HepG2 (cell line): ENCODE measurements around the gene WDR59. TPM values are rescaled to one million over a fixed set of nuclear protein-coding genes. Genes with fewer than 3 reads are reported as not detected.
A peak's percentile ranks its signal among the peaks of the same experiment; 100 is the strongest.

Source experiments
- ATAC-seq: fragments of 200-7000 bp; cut with Tn5 transposase; 3 replicates; pipeline ENCODE4 v1.9.1; 2020; ENCODE audit warnings: mild to moderate bottlenecking, moderate library complexity
- BruUV-seq: library from RNA; stranded (reverse); fragments of 400-500 nt; replicated peaks from 2 replicates; lab custom pipeline; 2021; lab: Mats Ljungman, UMichigan
- CTCF ChIA-PET: fragments of 300-600 bp; formaldehyde crosslinking; extraction: SDS; loops from one replicate; lab custom pipeline; 2021; ENCODE audit warnings: low total read pairs, inconsistent platforms, low intra/inter-chr PET ratio; lab: Yijun Ruan, JAX
- POLR2A ChIA-PET: fragments of 350-600 bp; sonication (Branson Sonifier 250); formaldehyde crosslinking; loops from one replicate; lab custom pipeline; 2020; ENCODE audit warnings: antibody characterized with exemption, inconsistent platforms; lab: Yijun Ruan, JAX
- DNase-seq: peaks from one replicate; pipeline ENCODE4 v3.0.0-alpha.2; 2015; ENCODE audit warnings: low spot score
- FAIRE-seq: peaks from 3 replicates; lab custom pipeline; 2011; peaks lifted over from hg19 to GRCh38; lab: Jason Lieb, UNC
- H2AFZ ChIP-seq: one replicate; pipeline ENCODE4 v1.6.1; 2011; ENCODE audit warnings: low read length, inconsistent platforms
- H3K27ac ChIP-seq: fragments of 300-600 bp; 3 replicates; pipeline ENCODE4 v1.8.0; 2011; ENCODE audit warnings: mixed run types, mild to moderate bottlenecking, mixed read lengths, low read length, inconsistent platforms; ENCODE audit not compliant: insufficient read depth; ENCODE audit errors: extremely low read length
- H3K27me3 ChIP-seq, 2 experiments: fragments of 200-600 bp in 1 of 2; 2 replicates in 1 of 2; 3 replicates in 1 of 2; pipeline versions ENCODE4 v1.6.0 to v1.8.0; 2011; ENCODE audit warnings: low read length in 2 of 2, mild to moderate bottlenecking in 2 of 2, moderate library complexity in 2 of 2, inconsistent platforms in 1 of 2; ENCODE audit not compliant: insufficient read depth in 2 of 2, control insufficient read depth in 1 of 2
- H3K36me3 ChIP-seq, 2 experiments: fragments of 200-600 bp in 1 of 2; replicated peaks in 1 of 2; 2 replicates in 1 of 2; 3 replicates in 1 of 2; pipeline versions ENCODE4 v1.5.1 to v1.8.0; 2011; ENCODE audit warnings: low read length in 2 of 2, inconsistent platforms in 1 of 2; ENCODE audit not compliant: insufficient read depth in 2 of 2, control insufficient read depth in 1 of 2
- H3K4me1 ChIP-seq: 2 replicates; pipeline ENCODE4 v1.5.1; 2012; ENCODE audit warnings: low read length, inconsistent platforms; ENCODE audit not compliant: insufficient read depth
- H3K4me2 ChIP-seq: 2 replicates; pipeline ENCODE4 v1.6.0; 2011; ENCODE audit warnings: low read depth, low read length, inconsistent platforms
- H3K4me3 ChIP-seq, 3 experiments: fragments of 200-600 bp in 1 of 3; sonication (generic), shearing (Covaris generic) in 1 of 3; replicated peaks in 1 of 3; 2 replicates each; pipeline ENCODE4 v1.5.1; 2011 to 2016; ENCODE audit warnings: low read length in 3 of 3, inconsistent platforms in 2 of 3, low read depth in 2 of 3, mild to moderate bottlenecking in 2 of 3, control low read depth in 1 of 3, mixed read lengths in 1 of 3; ENCODE audit not compliant: insufficient read depth in 1 of 3
- H3K79me2 ChIP-seq: one replicate; pipeline ENCODE4 v1.6.1; 2011; ENCODE audit warnings: low read length, inconsistent platforms; ENCODE audit not compliant: insufficient read depth
- H3K9ac ChIP-seq: 2 replicates; pipeline ENCODE4 v1.6.0; 2011; ENCODE audit warnings: mild to moderate bottlenecking, low read depth, low read length, inconsistent platforms; ENCODE audit not compliant: insufficient read depth
- H3K9me3 ChIP-seq: 2 replicates; pipeline ENCODE4 v1.5.1; 2012; ENCODE audit warnings: mild to moderate bottlenecking, low read length
- H4K20me1 ChIP-seq: 2 replicates; pipeline ENCODE4 v1.6.0; 2011; ENCODE audit warnings: inconsistent platforms, mild to moderate bottlenecking, low read length, moderate library complexity; ENCODE audit not compliant: insufficient read depth
- DPF2 ChIP-seq: sonication (generic); formaldehyde crosslinking; IDR thresholded peaks from 2 replicates; pipeline ENCODE4 v1.4.0; 2020; ENCODE audit warnings: mild to moderate bottlenecking, low read depth, missing genetic modification reagents, borderline replicate concordance
- FOXO4 ChIP-seq: sonication (generic); formaldehyde crosslinking; conservative IDR thresholded peaks from 2 replicates; pipeline ENCODE4 v1.8.1; 2023; ENCODE audit warnings: missing genetic modification reagents
- HOXD1 ChIP-seq: sonication (generic); formaldehyde crosslinking; IDR thresholded peaks from 2 replicates; pipeline ENCODE4 v1.5.0; 2020; ENCODE audit warnings: missing genetic modification reagents
- REXO4 ChIP-seq: sonication (generic); formaldehyde crosslinking; IDR thresholded peaks from 2 replicates; pipeline ENCODE4 v1.8.0; 2022; ENCODE audit warnings: missing genetic modification reagents, mild to moderate bottlenecking, borderline replicate concordance
- SRSF1 ChIP-seq: fragments of 200-400 bp; formaldehyde crosslinking; optimal IDR thresholded peaks from 2 replicates; pipeline ENCODE3; 2017; ENCODE audit warnings: mild to moderate bottlenecking, low read depth, low read length, moderate library complexity
- ZEB1 ChIP-seq: IDR thresholded peaks from 2 replicates; pipeline ENCODE4 v1.6.1; 2012; ENCODE audit warnings: mild to moderate bottlenecking, low read depth, inconsistent platforms; ENCODE audit not compliant: insufficient replicate concordance
- ZNF407 ChIP-seq: sonication (generic); formaldehyde crosslinking; IDR thresholded peaks from one replicate; pipeline ENCODE4 v1.5.1; 2020; ENCODE audit warnings: mild to moderate bottlenecking, missing genetic modification reagents; ENCODE audit errors: not compliant biosample characterization
- WGBS: methylation state at CpG from one replicate; pipeline ENCODE4 v1.1.6; 2017; ENCODE audit warnings: low lambda C conversion rate; 5-methylcytosine and 5-hydroxymethylcytosine counted together
- in situ Hi-C: cut with HindIII; loops from 2 replicates; pipeline ENCODE4 v1.10.0; 2017; ENCODE audit warnings: low pct_unique_long_range_greater_than_20kb; ENCODE audit not compliant: extremely low pct_ligation_motif_present
- intact Hi-C: fragments of 100-400 bp; cut with micrococcal nuclease; formaldehyde crosslinking; loops from one replicate; pipeline ENCODE4 v1.10.0; 2022; ENCODE audit not compliant: unreplicated experiment
- polyA plus RNA-seq, 8 experiments: library from polyadenylated mRNA; depleted of rRNA in 3 of 8; stranded (reverse) in 7 of 8; unstranded in 1 of 8; fragments of >200 nt; fragmentation: Illumina TruSeq in 4 of 8; extraction: Trizol in 4 of 8; gene quantifications; 2 replicates each; pipeline versions ENCODE4 v1.2.1 to v1.2.3, GENCODE V29; 2011 to 2016; ENCODE audit warnings: low read depth in 4 of 8, missing spikeins in 1 of 8, mixed read lengths in 1 of 8; ENCODE audit not compliant: insufficient read depth in 1 of 8
- total RNA-seq, 5 experiments: library from RNA; depleted of rRNA; stranded (reverse); fragments of >200 nt; fragmentation: Illumina TruSeq; extraction: Trizol; gene quantifications; 2 replicates each; pipeline ENCODE4 v1.2.3, GENCODE V29; 2016; ENCODE audit warnings: low read depth in 1 of 5

Gene WDR59
- total and polyA plus RNA-seq, 2 of the 13 experiments (the other 11 are each of a cell fraction or from before 2014, with no cell fraction given): 65.2 to 306 TPM

GRCh38 chr16:74892574-74893461 lies 92.1 kb downstream of the WDR59 start:
- FAIRE-seq (no peak), DNase-seq (no peak), ATAC-seq (no peak)
- Histone ChIP-seq H3K79me2 (no peaks in the 10 kb centered on the region), H3K4me3 (no peak overlapping the region), H3K27me3 (no peaks in the 10 kb centered on the region), H3K36me3 (peaks cover 20 to 94% of the 10 kb centered on the region in 2 experiments), H3K4me2 (no peak overlapping the region), H2AFZ (no peak overlapping the region), H3K27ac (no peak overlapping the region), H3K9ac (no peak overlapping the region), H3K4me1 (no peaks in the 10 kb centered on the region), H4K20me1 (no peaks in the 10 kb centered on the region), H3K9me3 (no peaks in the 10 kb centered on the region)
- POLR2A ChIA-PET: no interaction called here
- intact Hi-C loops: no loop called here
- CTCF ChIA-PET: no interaction called here
- TF ChIP-seq FOXO4 (0 out of 2 replicates have a peak, but pooled peaks have one; percentile 30), REXO4 (CRISPR knock-in tag) (no peak)
- 93% methylated on average over 8 of the region's 8 CpGs for WGBS
- in situ Hi-C loops: no loop called here
- no TSS peak for BruUV-seq

- intact Hi-C loops: no loop called here
- ATAC-seq (no peak), FAIRE-seq (no peak), DNase-seq (no peak)
- H2AFZ ChIP-seq: no peak overlapping the region
- no peaks in the 10 kb centered on the region for H3K79me2 ChIP-seq
- no TSS peak for BruUV-seq
- no peaks in the 10 kb centered on the region for H3K4me1 ChIP-seq
- no peak overlapping the region for H3K4me3 ChIP-seq
- H3K4me2 ChIP-seq: no peak overlapping the region
- CTCF ChIA-PET: no interaction called here
- H3K27me3 ChIP-seq: no peaks in the 10 kb centered on the region
- in situ Hi-C loops: no loop called here
- POLR2A ChIA-PET: no interaction called here
- WGBS: 98% methylated on average over 6 of the region's 6 CpGs
- H3K36me3 ChIP-seq: peaks cover 34 to 95% of the 10 kb centered on the region in 2 experiments
- no peaks in the 10 kb centered on the region for H4K20me1 ChIP-seq
- no peaks in the 10 kb centered on the region for H3K9me3 ChIP-seq
- no peak overlapping the region for H3K27ac ChIP-seq
- no peak overlapping the region for H3K9ac ChIP-seq
- TF ChIP-seq ZEB1 (no peak), ZNF407 (CRISPR knock-in tag) (no peak), HOXD1 (CRISPR knock-in tag) (no peak), SRSF1 (no peak), DPF2 (no peak)
Measured at GRCh38 chr16:74888888-74889287, 96.0 kb downstream of the WDR59 start.
